ENCODE results near the gene GTF2A1.

The GTF2A1 gene

GRCh38 chr14:81206115-81206514, 14.6 kb downstream of the GTF2A1 start:
- DNase-seq (ENCODE audit: low read depth in 2 of 2), result peak in 1 of 2 donors; percentile 28
- H3K4me3 ChIP-seq (replicated peaks in 1 of 2; ENCODE audit: low read depth in 2 of 2, low read length in 2 of 2), result no peak overlapping the region
- TF ChIP-seq, protein P1, sequence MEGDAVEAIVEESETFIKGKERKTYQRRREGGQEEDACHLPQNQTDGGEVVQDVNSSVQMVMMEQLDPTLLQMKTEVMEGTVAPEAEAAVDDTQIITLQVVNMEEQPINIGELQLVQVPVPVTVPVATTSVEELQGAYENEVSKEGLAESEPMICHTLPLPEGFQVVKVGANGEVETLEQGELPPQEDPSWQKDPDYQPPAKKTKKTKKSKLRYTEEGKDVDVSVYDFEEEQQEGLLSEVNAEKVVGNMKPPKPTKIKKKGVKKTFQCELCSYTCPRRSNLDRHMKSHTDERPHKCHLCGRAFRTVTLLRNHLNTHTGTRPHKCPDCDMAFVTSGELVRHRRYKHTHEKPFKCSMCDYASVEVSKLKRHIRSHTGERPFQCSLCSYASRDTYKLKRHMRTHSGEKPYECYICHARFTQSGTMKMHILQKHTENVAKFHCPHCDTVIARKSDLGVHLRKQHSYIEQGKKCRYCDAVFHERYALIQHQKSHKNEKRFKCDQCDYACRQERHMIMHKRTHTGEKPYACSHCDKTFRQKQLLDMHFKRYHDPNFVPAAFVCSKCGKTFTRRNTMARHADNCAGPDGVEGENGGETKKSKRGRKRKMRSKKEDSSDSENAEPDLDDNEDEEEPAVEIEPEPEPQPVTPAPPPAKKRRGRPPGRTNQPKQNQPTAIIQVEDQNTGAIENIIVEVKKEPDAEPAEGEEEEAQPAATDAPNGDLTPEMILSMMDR (IDR thresholded peaks at IDR 0.05; ENCODE audit: low read depth, low read length), result no peak

- no peak for DNase-seq (ENCODE audit: low read depth in 2 of 2)
- H3K4me3 ChIP-seq (replicated peaks in 1 of 2; ENCODE audit: low read depth in 2 of 2, low read length in 2 of 2), result no peak overlapping the region
- TF ChIP-seq, protein P1 (IDR thresholded peaks at IDR 0.05; ENCODE audit: low read depth, low read length), result no peak
Measured at GRCh38 chr14:81205639-81206038, 15.1 kb downstream of the GTF2A1 start.

DNA sequence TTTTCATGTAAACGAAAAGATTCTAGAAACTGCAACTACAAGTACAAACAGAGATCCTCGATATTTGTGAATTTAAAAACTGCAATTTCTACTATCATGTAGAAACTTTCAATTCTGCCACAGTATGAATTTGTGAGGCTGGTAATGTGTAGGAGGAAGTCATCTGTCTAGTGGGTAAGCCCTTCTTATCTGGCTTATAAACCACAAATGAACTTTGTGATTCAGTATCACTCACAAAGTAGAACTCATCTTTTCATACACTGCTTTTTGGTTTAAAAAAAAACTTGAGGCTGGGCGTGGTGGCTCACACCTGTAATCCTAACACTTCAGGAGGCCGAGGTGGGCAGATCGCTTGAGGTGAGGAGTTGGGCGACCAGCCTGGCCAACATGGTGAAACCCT, 20.7 kb downstream of the GTF2A1 start:
- no peak for DNase-seq (ENCODE audit: low read depth in 2 of 2)
- TF ChIP-seq, protein P1 (IDR thresholded peaks at IDR 0.05; ENCODE audit: low read depth, low read length), result no peak
- no peak overlapping the region for H3K4me3 ChIP-seq (replicated peaks in 1 of 2; ENCODE audit: low read depth in 2 of 2, low read length in 2 of 2)

GRCh38 chr14:81199084-81199483, 21.7 kb downstream of the GTF2A1 start:
- no peak overlapping the region for H3K4me3 ChIP-seq (replicated peaks in 1 of 2; ENCODE audit: low read depth in 2 of 2, low read length in 2 of 2)
- TF ChIP-seq, protein P1 (IDR thresholded peaks at IDR 0.05; ENCODE audit: low read depth, low read length), result no peak
- DNase-seq (ENCODE audit: low read depth in 2 of 2), result no peak

GRCh38 chr14:81198651-81199050, 22.1 kb downstream of the GTF2A1 start:
- H3K4me3 ChIP-seq (replicated peaks in 1 of 2; ENCODE audit: low read depth in 2 of 2, low read length in 2 of 2), result no peak overlapping the region
- DNase-seq (ENCODE audit: low read depth in 2 of 2), result no peak
- TF ChIP-seq, protein P1 (IDR thresholded peaks at IDR 0.05; ENCODE audit: low read depth, low read length), result no peak

DNA sequence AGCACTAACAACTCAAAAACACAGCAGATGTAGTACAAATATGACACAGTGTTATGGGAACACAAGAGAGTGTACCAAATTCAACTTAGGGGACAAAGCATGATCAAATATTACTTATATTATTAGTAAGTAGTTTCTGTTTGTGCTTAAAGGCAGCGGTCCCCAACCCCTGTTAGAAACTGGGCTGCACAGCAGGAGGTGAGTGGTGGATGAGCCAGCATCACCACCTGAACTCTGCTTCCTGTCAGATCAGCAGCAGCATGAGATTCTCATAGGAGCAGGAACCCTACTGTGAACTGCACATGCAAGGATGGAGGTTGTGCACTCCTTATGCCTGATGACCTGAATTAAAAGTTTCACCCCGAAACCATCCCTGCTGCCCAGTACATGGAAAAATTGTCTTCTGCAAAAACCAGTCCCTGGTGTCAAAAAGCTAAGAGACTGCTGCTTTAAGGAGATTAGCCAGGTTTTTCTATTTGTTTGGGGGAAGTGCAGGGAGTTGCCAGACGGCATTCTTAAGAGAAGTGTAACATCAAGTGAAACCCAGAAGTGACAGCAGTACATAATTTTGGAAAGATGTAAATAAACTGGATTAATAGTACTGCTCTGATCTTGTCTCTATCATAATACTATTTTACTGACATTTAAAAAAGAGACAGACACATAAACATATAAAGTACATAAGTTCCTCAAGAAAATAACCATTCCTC, 26.7 kb downstream of the GTF2A1 start:
- TF ChIP-seq, protein P1 (IDR thresholded peaks at IDR 0.05; ENCODE audit: low read depth, low read length), result no peak
- no peak for DNase-seq (ENCODE audit: low read depth in 2 of 2)
- no peak overlapping the region for H3K4me3 ChIP-seq (replicated peaks in 1 of 2; ENCODE audit: low read depth in 2 of 2, low read length in 2 of 2)

- no peak for DNase-seq (ENCODE audit: low read depth in 2 of 2)
- TF ChIP-seq, protein P1 (IDR thresholded peaks at IDR 0.05; ENCODE audit: low read depth, low read length), result no peak
- no peak overlapping the region for H3K4me3 ChIP-seq (replicated peaks in 1 of 2; ENCODE audit: low read depth in 2 of 2, low read length in 2 of 2)
Measured at GRCh38 chr14:81192594-81192993, 28.2 kb downstream of the GTF2A1 start.
